GM12878 (cell line): Measurements from ENCODE around the gene SHD.

Experiments used
- CREB1 ChIP-seq: IDR thresholded peaks from 2 replicates; pipeline ENCODE4 v1.6.1; 2012; ENCODE audit warnings: low read depth, mild to moderate bottlenecking, inconsistent platforms
- CTCF ChIP-seq, 3 experiments: IDR thresholded peaks in 2 of 3; conservative IDR thresholded peaks in 1 of 3; 2 replicates each; pipeline ENCODE4 v1.5.1; 2011; ENCODE audit warnings: low read depth in 3 of 3, low read length in 3 of 3, mild to moderate bottlenecking in 3 of 3, control low read depth in 2 of 3, moderate library complexity in 2 of 3, inconsistent platforms in 1 of 3, mixed read lengths in 1 of 3; ENCODE audit not compliant: control insufficient read depth in 2 of 3, insufficient read depth in 1 of 3; ENCODE audit errors: extremely low read depth in 1 of 3
- EP300 ChIP-seq, 2 experiments: fragments of 150-350 bp in 1 of 2; IDR thresholded peaks; 2 replicates each; pipeline ENCODE4 v1.6.1; 2011 to 2012; ENCODE audit warnings: low read depth in 2 of 2, low read length in 2 of 2, borderline replicate concordance in 1 of 2, improper control_type of control experiment in 1 of 2, inconsistent platforms in 1 of 2; ENCODE audit not compliant: control insufficient read depth in 1 of 2
- EZH2 ChIP-seq: IDR thresholded peaks from 2 replicates; pipeline ENCODE4 v1.6.1; 2012; ENCODE audit warnings: low read depth, mild to moderate bottlenecking, control low read depth, inconsistent platforms, low read length, borderline replicate concordance; ENCODE audit not compliant: control insufficient read depth
- IKZF2 ChIP-seq, 2 experiments: fragments of 450-650 bp; IDR thresholded peaks; 2 replicates each; pipeline ENCODE4 v1.6.1; 2017; ENCODE audit warnings: mild to moderate bottlenecking in 2 of 2, moderate library complexity in 2 of 2
- POLR2A ChIP-seq: IDR thresholded peaks from 2 replicates; pipeline ENCODE4 v1.6.1; 2011; ENCODE audit warnings: low read depth, mild to moderate bottlenecking, low read length
- POLR2AphosphoS5 ChIP-seq: IDR thresholded peaks from 2 replicates; pipeline ENCODE4 v1.6.1; 2011; ENCODE audit warnings: mild to moderate bottlenecking, low read length, inconsistent platforms
- RBBP5 ChIP-seq: fragments of 200-600 bp; sonication (generic); conservative IDR thresholded peaks from 2 replicates; pipeline ENCODE4 v1.6.1; 2016
- SMARCA5 ChIP-seq: fragments of 450-650 bp; IDR thresholded peaks from 2 replicates; pipeline ENCODE4 v1.6.1; 2017; ENCODE audit warnings: mild to moderate bottlenecking
- TAF1 ChIP-seq: IDR thresholded peaks from 2 replicates; pipeline ENCODE4 v1.6.1; 2011; ENCODE audit warnings: mild to moderate bottlenecking, low read depth, low read length, borderline replicate concordance
- USF1 ChIP-seq: IDR thresholded peaks from 2 replicates; pipeline ENCODE4 v1.6.1; 2011; ENCODE audit warnings: borderline replicate concordance, low read depth, mild to moderate bottlenecking, moderate library complexity, mixed read lengths, low read length; ENCODE audit not compliant: insufficient read depth; ENCODE audit errors: extremely low read length

- TF ChIP-seq IKZF2 (IDR thresholded peaks at IDR 0.05) (no peak), POLR2A (no peak), SMARCA5 (no peak), CREB1 (no peak), EP300 (IDR thresholded peaks at IDR 0.05; ENCODE audit: borderline replicate concordance in 1 of 2, control insufficient read depth in 1 of 2, low read depth in 2 of 2, low read length in 2 of 2) (no peak), EZH2 (no peak), TAF1 (no peak), USF1 (no peak), POLR2AphosphoS5 (no peak), RBBP5 (no peak), CTCF (IDR thresholded peaks at IDR 0.05 in 2 of 3, conservative IDR thresholded peaks at IDR 0.05 in 1 of 3; ENCODE audit: control insufficient read depth in 2 of 3, extremely low read depth in 1 of 3, insufficient read depth in 1 of 3, low read depth in 3 of 3, low read length in 3 of 3) (no peak)
Observed at GRCh38 chr19:4313847-4314490, 34.9 kb downstream of the SHD start.
